GM12873 (cell line): ENCODE measurements around the gene CNTF.

Experiments used
- CTCF ChIP-seq: IDR thresholded peaks from 2 replicates; pipeline ENCODE4 v1.5.1; 2012; ENCODE audit warnings: low read depth, mild to moderate bottlenecking, moderate library complexity, low read length, control low read depth; ENCODE audit not compliant: insufficient read depth; ENCODE audit errors: missing control alignments

Gene CNTF

GRCh38 chr11:58594826-58595225 lies 27.6 kb upstream of the CNTF start:
- no peak for TF ChIP-seq CTCF

GRCh38 chr11:58596621-58597020 lies 25.8 kb upstream of the CNTF start:
- no peak for TF ChIP-seq CTCF

GRCh38 chr11:58597486-58598144 lies 24.9 kb upstream of the CNTF start:
- TF ChIP-seq CTCF, result no peak

GRCh38 chr11:58600510-58600909 lies 22.0 kb upstream of the CNTF start:
- no peak for TF ChIP-seq CTCF

- no peak for TF ChIP-seq CTCF
Observed at GRCh38 chr11:58606930-58607714, 15.3 kb upstream of the CNTF start.

- no peak for TF ChIP-seq CTCF
Observed at GRCh38 chr11:58608331-58608730, 14.1 kb upstream of the CNTF start.

- no peak for TF ChIP-seq CTCF
Observed at GRCh38 chr11:58609723-58610122, 12.7 kb upstream of the CNTF start.
